ENCODE results near the gene UBE2H.

- TF ChIP-seq EZH2 (IDR thresholded peaks at IDR 0.05) = no peak
- no peak for TF ChIP-seq CTCF (IDR thresholded peaks at IDR 0.05)
- no peak for TF ChIP-seq EZH2phosphoT487 (IDR thresholded peaks at IDR 0.05)
These were observed 44.5 kb upstream of the UBE2H start for GRCh38 chr7:129997285-129997684.

Measured in neural progenitor cell (in vitro differentiated cells).